WTC11 (cell line): Measurements from ENCODE around the gene PRTN3. TPM values are rescaled to one million over a fixed set of nuclear protein-coding genes. Genes with fewer than 3 reads are reported as not detected.

Experiments
- ATAC-seq: fragments of 200-7000 bp; cut with Tn5 transposase; 2 replicates; pipeline ENCODE4 v1.10.0; 2021; ENCODE audit warnings: mild to moderate bottlenecking, moderate library complexity
- CTCF ChIA-PET: fragments of 300-600 bp; sonication (Branson Sonifier 250); formaldehyde crosslinking; loops from one replicate; lab custom pipeline; 2021; ENCODE audit warnings: antibody characterized with exemption; lab: Charles Lee
- POLR2A ChIA-PET: fragments of 350-600 bp; sonication (Branson Sonifier 250); formaldehyde crosslinking; loops from one replicate; lab custom pipeline; 2021; ENCODE audit warnings: antibody characterized with exemption; lab: Charles Lee
- DNase-seq: peaks from one replicate; pipeline ENCODE4 v3.0.0; 2021; ENCODE audit warnings: low spot score
- H3K27ac Mint-ChIP-seq: 2 replicates; pipeline ENCODE4 v1.8.0; 2021; ENCODE audit warnings: mixed read lengths
- H3K27me3 Mint-ChIP-seq: 2 replicates; pipeline ENCODE4 v1.8.0; 2021; ENCODE audit warnings: low read depth, mild to moderate bottlenecking, moderate library complexity, mixed read lengths
- H3K36me3 Mint-ChIP-seq: 2 replicates; pipeline ENCODE4 v1.8.0; 2021; ENCODE audit warnings: mixed read lengths
- H3K4me1 Mint-ChIP-seq: 2 replicates; pipeline ENCODE4 v1.8.0; 2022; ENCODE audit warnings: mixed read lengths
- H3K4me3 Mint-ChIP-seq: 2 replicates; pipeline ENCODE4 v1.8.0; 2021; ENCODE audit warnings: mild to moderate bottlenecking, moderate library complexity, mixed read lengths
- H3K9me3 Mint-ChIP-seq: 2 replicates; pipeline ENCODE4 v1.8.0; 2021; ENCODE audit warnings: mixed read lengths
- AFF4 ChIP-seq: sonication (generic); formaldehyde crosslinking; IDR thresholded peaks from 2 replicates; pipeline ENCODE4 v1.8.1; 2023; ENCODE audit warnings: mild to moderate bottlenecking, missing genetic modification reagents, borderline replicate concordance
- ATF2 ChIP-seq: sonication (generic); formaldehyde crosslinking; IDR thresholded peaks from 2 replicates; pipeline ENCODE4 v1.8.1; 2022; ENCODE audit warnings: low read depth, missing genetic modification reagents, borderline replicate concordance
- CBFB ChIP-seq: sonication (generic); formaldehyde crosslinking; IDR thresholded peaks from 2 replicates; pipeline ENCODE4 v1.8.1; 2022; ENCODE audit warnings: mild to moderate bottlenecking, low read depth, missing genetic modification reagents
- ESRRA ChIP-seq: sonication (generic); formaldehyde crosslinking; IDR thresholded peaks from 2 replicates; pipeline ENCODE4 v1.8.1; 2022; ENCODE audit warnings: mild to moderate bottlenecking, missing genetic modification reagents, borderline replicate concordance
- NR3C1 ChIP-seq: sonication (generic); formaldehyde crosslinking; conservative IDR thresholded peaks from 2 replicates; pipeline ENCODE4 v1.8.1; 2023; ENCODE audit warnings: low read depth, mild to moderate bottlenecking, missing genetic modification reagents
- OVOL2 ChIP-seq: fragments of 250-450 bp; sonication (Bioruptor Pico); IDR thresholded peaks from 2 replicates; pipeline ENCODE4 v1.9.0; 2021; ENCODE audit warnings: mild to moderate bottlenecking, borderline replicate concordance
- ZNF138 ChIP-seq: sonication (generic); formaldehyde crosslinking; conservative IDR thresholded peaks from 2 replicates; pipeline ENCODE4 v1.8.1; 2022; ENCODE audit warnings: mild to moderate bottlenecking, moderate library complexity, missing genetic modification reagents
- ZNF263 ChIP-seq: sonication (generic); formaldehyde crosslinking; IDR thresholded peaks from 2 replicates; pipeline ENCODE4 v1.8.1; 2022; ENCODE audit warnings: low read depth, mild to moderate bottlenecking, moderate library complexity, missing genetic modification reagents
- total RNA-seq: library from RNA; stranded (reverse); gene quantifications from 3 replicates; pipeline ENCODE4 v1.2.3, GENCODE V29; 2021
- TF ChIP-seq, protein P1 (sequence below): sonication (generic); formaldehyde crosslinking; IDR thresholded peaks from 2 replicates; pipeline ENCODE4 v1.8.1; 2023; ENCODE audit warnings: mild to moderate bottlenecking, missing genetic modification reagents
- TF ChIP-seq, protein P2 (sequence below): sonication (generic); formaldehyde crosslinking; IDR thresholded peaks from 2 replicates; pipeline ENCODE4 v1.8.1; 2022; ENCODE audit warnings: mild to moderate bottlenecking, missing genetic modification reagents, moderate library complexity, borderline replicate concordance
- TF ChIP-seq, protein P3 (sequence below): fragments of 250-450 bp; sonication (Bioruptor Pico); IDR thresholded peaks from 2 replicates; pipeline ENCODE4 v1.9.0; 2021; ENCODE audit warnings: mild to moderate bottlenecking, borderline replicate concordance
- TF ChIP-seq, protein P4 (sequence below): sonication (generic); formaldehyde crosslinking; IDR thresholded peaks from 2 replicates; pipeline ENCODE4 v1.8.0; 2022; ENCODE audit warnings: mild to moderate bottlenecking, missing genetic modification reagents

Gene PRTN3
- total RNA-seq, 1 experiment from 2014 or later: 0.61 TPM

- Mint-ChIP-seq H3K4me1 (no peaks in the 10 kb centered on the region), H3K27me3 (peaks cover 41% of the 10 kb centered on the region), H3K9me3 (peaks cover 4% of the 10 kb centered on the region), H3K36me3 (no peaks in the 10 kb centered on the region), H3K27ac (no peak overlapping the region), H3K4me3 (no peak overlapping the region)
- DNase-seq (no peak), ATAC-seq (no peak)
- ChIA-PET CTCF (interaction anchor here (0.7 kb wide), 1 partner anchor 152 kb away, joined by 3 read pairs; no protein-coding TSS in a partner anchor), POLR2A (no interaction called here)
- no peak for TF ChIP-seq OVOL2 (CRISPR knock-in tag)
- TF ChIP-seq, protein P1, sequence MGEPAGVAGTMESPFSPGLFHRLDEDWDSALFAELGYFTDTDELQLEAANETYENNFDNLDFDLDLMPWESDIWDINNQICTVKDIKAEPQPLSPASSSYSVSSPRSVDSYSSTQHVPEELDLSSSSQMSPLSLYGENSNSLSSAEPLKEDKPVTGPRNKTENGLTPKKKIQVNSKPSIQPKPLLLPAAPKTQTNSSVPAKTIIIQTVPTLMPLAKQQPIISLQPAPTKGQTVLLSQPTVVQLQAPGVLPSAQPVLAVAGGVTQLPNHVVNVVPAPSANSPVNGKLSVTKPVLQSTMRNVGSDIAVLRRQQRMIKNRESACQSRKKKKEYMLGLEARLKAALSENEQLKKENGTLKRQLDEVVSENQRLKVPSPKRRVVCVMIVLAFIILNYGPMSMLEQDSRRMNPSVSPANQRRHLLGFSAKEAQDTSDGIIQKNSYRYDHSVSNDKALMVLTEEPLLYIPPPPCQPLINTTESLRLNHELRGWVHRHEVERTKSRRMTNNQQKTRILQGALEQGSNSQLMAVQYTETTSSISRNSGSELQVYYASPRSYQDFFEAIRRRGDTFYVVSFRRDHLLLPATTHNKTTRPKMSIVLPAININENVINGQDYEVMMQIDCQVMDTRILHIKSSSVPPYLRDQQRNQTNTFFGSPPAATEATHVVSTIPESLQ (CRISPR knock-in tag): no peak
- no peak for TF ChIP-seq ATF2 (CRISPR knock-in tag)
- no peak for TF ChIP-seq AFF4 (CRISPR knock-in tag)
- TF ChIP-seq, protein P2, sequence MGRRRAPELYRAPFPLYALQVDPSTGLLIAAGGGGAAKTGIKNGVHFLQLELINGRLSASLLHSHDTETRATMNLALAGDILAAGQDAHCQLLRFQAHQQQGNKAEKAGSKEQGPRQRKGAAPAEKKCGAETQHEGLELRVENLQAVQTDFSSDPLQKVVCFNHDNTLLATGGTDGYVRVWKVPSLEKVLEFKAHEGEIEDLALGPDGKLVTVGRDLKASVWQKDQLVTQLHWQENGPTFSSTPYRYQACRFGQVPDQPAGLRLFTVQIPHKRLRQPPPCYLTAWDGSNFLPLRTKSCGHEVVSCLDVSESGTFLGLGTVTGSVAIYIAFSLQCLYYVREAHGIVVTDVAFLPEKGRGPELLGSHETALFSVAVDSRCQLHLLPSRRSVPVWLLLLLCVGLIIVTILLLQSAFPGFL: no peak
- no peak for TF ChIP-seq NR3C1
- TF ChIP-seq CBFB (CRISPR knock-in tag): no peak
- TF ChIP-seq ZNF138: no peak
- no peak for TF ChIP-seq ESRRA
- TF ChIP-seq, protein P3, sequence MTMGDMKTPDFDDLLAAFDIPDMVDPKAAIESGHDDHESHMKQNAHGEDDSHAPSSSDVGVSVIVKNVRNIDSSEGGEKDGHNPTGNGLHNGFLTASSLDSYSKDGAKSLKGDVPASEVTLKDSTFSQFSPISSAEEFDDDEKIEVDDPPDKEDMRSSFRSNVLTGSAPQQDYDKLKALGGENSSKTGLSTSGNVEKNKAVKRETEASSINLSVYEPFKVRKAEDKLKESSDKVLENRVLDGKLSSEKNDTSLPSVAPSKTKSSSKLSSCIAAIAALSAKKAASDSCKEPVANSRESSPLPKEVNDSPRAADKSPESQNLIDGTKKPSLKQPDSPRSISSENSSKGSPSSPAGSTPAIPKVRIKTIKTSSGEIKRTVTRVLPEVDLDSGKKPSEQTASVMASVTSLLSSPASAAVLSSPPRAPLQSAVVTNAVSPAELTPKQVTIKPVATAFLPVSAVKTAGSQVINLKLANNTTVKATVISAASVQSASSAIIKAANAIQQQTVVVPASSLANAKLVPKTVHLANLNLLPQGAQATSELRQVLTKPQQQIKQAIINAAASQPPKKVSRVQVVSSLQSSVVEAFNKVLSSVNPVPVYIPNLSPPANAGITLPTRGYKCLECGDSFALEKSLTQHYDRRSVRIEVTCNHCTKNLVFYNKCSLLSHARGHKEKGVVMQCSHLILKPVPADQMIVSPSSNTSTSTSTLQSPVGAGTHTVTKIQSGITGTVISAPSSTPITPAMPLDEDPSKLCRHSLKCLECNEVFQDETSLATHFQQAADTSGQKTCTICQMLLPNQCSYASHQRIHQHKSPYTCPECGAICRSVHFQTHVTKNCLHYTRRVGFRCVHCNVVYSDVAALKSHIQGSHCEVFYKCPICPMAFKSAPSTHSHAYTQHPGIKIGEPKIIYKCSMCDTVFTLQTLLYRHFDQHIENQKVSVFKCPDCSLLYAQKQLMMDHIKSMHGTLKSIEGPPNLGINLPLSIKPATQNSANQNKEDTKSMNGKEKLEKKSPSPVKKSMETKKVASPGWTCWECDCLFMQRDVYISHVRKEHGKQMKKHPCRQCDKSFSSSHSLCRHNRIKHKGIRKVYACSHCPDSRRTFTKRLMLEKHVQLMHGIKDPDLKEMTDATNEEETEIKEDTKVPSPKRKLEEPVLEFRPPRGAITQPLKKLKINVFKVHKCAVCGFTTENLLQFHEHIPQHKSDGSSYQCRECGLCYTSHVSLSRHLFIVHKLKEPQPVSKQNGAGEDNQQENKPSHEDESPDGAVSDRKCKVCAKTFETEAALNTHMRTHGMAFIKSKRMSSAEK (CRISPR knock-in tag): no peak
- TF ChIP-seq, protein P4, sequence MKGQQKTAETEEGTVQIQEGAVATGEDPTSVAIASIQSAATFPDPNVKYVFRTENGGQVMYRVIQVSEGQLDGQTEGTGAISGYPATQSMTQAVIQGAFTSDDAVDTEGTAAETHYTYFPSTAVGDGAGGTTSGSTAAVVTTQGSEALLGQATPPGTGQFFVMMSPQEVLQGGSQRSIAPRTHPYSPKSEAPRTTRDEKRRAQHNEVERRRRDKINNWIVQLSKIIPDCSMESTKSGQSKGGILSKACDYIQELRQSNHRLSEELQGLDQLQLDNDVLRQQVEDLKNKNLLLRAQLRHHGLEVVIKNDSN: no peak
- no peak for TF ChIP-seq ZNF263 (CRISPR knock-in tag)
Measured at GRCh38 chr19:845707-846521, 5.1 kb downstream of the PRTN3 start.
